Endodermal cell (in vitro differentiated cells): ENCODE results near the gene RASAL2. TPM values are rescaled to one million over a fixed set of nuclear protein-coding genes. Genes with fewer than 3 reads are reported as not detected.
"Not testable (repeated sequence)": the region's sequence is repeated elsewhere in the genome, so short reads cannot be mapped to it uniquely, and the experiment has no call there.

Experiments
- DNase-seq: peaks from one replicate; pipeline ENCODE4 v3.0.0-alpha.2; 2017
- H3K27ac ChIP-seq: 2 replicates; pipeline ENCODE4 v1.5.1; 2013; ENCODE audit warnings: mild to moderate bottlenecking, low read depth, low read length, moderate library complexity
- H3K27me3 ChIP-seq: 2 replicates; pipeline ENCODE4 v1.6.1; 2013; ENCODE audit warnings: mild to moderate bottlenecking, low read length, moderate library complexity; ENCODE audit not compliant: insufficient read depth, control insufficient read depth, poor library complexity, severe bottlenecking
- H3K36me3 ChIP-seq: 2 replicates; pipeline ENCODE4 v1.7.0; 2013; ENCODE audit warnings: mild to moderate bottlenecking, low read length, moderate library complexity; ENCODE audit not compliant: control insufficient read depth, insufficient read depth
- H3K4me1 ChIP-seq: one replicate; pipeline ENCODE4 v1.7.0; 2013; ENCODE audit warnings: low read length; ENCODE audit not compliant: control insufficient read depth, insufficient read depth
- H3K4me3 ChIP-seq: 2 replicates; pipeline ENCODE4 v1.5.1; 2013; ENCODE audit warnings: mild to moderate bottlenecking, low read length, moderate library complexity
- H3K9ac ChIP-seq: 2 replicates; pipeline ENCODE4 v1.6.1; 2013; ENCODE audit warnings: mild to moderate bottlenecking, low read length, moderate library complexity; ENCODE audit not compliant: poor library complexity, severe bottlenecking; ENCODE audit errors: extremely low read depth
- H3K9me3 ChIP-seq: 2 replicates; pipeline ENCODE4 v1.6.1; 2013; ENCODE audit warnings: mild to moderate bottlenecking, low read length, moderate library complexity; ENCODE audit not compliant: control insufficient read depth
- H3K27ac Mint-ChIP-seq: 2 replicates; pipeline ENCODE4 v1.8.0; 2020; ENCODE audit warnings: mixed read lengths
- H3K27me3 Mint-ChIP-seq: 2 replicates; pipeline ENCODE4 v1.8.0; 2021; ENCODE audit warnings: mild to moderate bottlenecking, mixed read lengths; ENCODE audit not compliant: insufficient read depth
- H3K36me3 Mint-ChIP-seq: 2 replicates; pipeline ENCODE4 v1.8.0; 2020; ENCODE audit warnings: low read depth, mixed read lengths
- H3K4me1 Mint-ChIP-seq: 2 replicates; pipeline ENCODE4 v1.8.0; 2020; ENCODE audit warnings: mixed read lengths
- H3K4me3 Mint-ChIP-seq: 2 replicates; pipeline ENCODE4 v1.8.0; 2020; ENCODE audit warnings: mild to moderate bottlenecking, moderate library complexity, mixed read lengths
- H3K9me3 Mint-ChIP-seq: 2 replicates; pipeline ENCODE4 v1.8.0; 2020; ENCODE audit warnings: mild to moderate bottlenecking, mixed read lengths
- CTCF ChIP-seq: fragments of 200-600 bp; sonication (generic); conservative IDR thresholded peaks from 2 replicates; pipeline ENCODE4 v1.5.0; 2021; ENCODE audit warnings: antibody characterized with exemption, mild to moderate bottlenecking
- WGBS, 2 experiments: methylation state at CpG; one replicate each; pipeline versions ENCODE4 v1.1.5 to v1.1.7; 2013; ENCODE audit warnings: missing lambda C conversion rate in 2 of 2, mixed read lengths in 1 of 2; ENCODE audit not compliant: insufficient coverage in 1 of 2, insufficient read length in 1 of 2; 5-methylcytosine and 5-hydroxymethylcytosine counted together
- total RNA-seq, 2 donors: library from RNA; stranded (reverse); fragmentation: NEBNext Ultra II Directional in 1 of 2; extraction: Animal tissue kit (Norgen Biotek cat#: 25700) in 1 of 2; gene quantifications; 2 replicates in 1 of 2; 3 replicates in 1 of 2; pipeline ENCODE4 v1.2.1, GENCODE V29; 2021

RASAL2 gene
- total RNA-seq, 2 donors from 2014 or later = 21.8 to 22.1 TPM

- Histone ChIP-seq H3K4me3 (no peak overlapping the region), H3K36me3 (no peaks in the 10 kb centered on the region), H3K27ac (no peak overlapping the region), H3K9me3 (no peaks in the 10 kb centered on the region), H3K9ac (no peak overlapping the region), H3K27me3 (peaks cover 37% of the 10 kb centered on the region), H3K4me1 (peaks cover 5% of the 10 kb centered on the region)
- H3K27ac Mint-ChIP-seq = no peak overlapping the region
- H3K27me3 Mint-ChIP-seq = peaks cover 31% of the 10 kb centered on the region
- H3K36me3 Mint-ChIP-seq = no peaks in the 10 kb centered on the region
- TF ChIP-seq CTCF = no peak
- WGBS, 2 experiments = 97 to 100% methylated on average over 2 to 3 of the region's 3 CpGs
- DNase-seq = peak; percentile 13
- H3K9me3 Mint-ChIP-seq = no peaks in the 10 kb centered on the region
- H3K4me3 Mint-ChIP-seq = no peak overlapping the region
- peaks cover 22% of the 10 kb centered on the region for H3K4me1 Mint-ChIP-seq
Observed at GRCh38 chr1:178502330-178502714, 408.4 kb downstream of the RASAL2 start.

GRCh38 chr1:178502856-178503255 is 409.0 kb downstream of the RASAL2 start:
- peak; percentile 36 for DNase-seq
- no peaks in the 10 kb centered on the region for H3K9me3 Mint-ChIP-seq
- no peak overlapping the region for H3K27ac Mint-ChIP-seq
- Histone ChIP-seq H3K27ac (no peak overlapping the region), H3K27me3 (peaks cover 42% of the 10 kb centered on the region), H3K9me3 (no peaks in the 10 kb centered on the region), H3K4me1 (peaks cover 5% of the 10 kb centered on the region), H3K4me3 (no peak overlapping the region), H3K9ac (no peak overlapping the region), H3K36me3 (no peaks in the 10 kb centered on the region)
- peaks cover 17% of the 10 kb centered on the region for H3K4me1 Mint-ChIP-seq
- no peak for TF ChIP-seq CTCF
- peaks cover 36% of the 10 kb centered on the region for H3K27me3 Mint-ChIP-seq
- no peaks in the 10 kb centered on the region for H3K36me3 Mint-ChIP-seq
- WGBS, 2 experiments = 87 to 96% methylated on average over 4 to 5 of the region's 5 CpGs
- no peak overlapping the region for H3K4me3 Mint-ChIP-seq

- not testable (repeated sequence) for H3K9me3 ChIP-seq, H3K9me3 Mint-ChIP-seq, H3K4me1 ChIP-seq, H3K4me3 ChIP-seq, H3K9ac ChIP-seq, H3K4me3 Mint-ChIP-seq, H3K27ac ChIP-seq, H3K36me3 Mint-ChIP-seq, H3K36me3 ChIP-seq, H3K27ac Mint-ChIP-seq
- DNase-seq = peak; percentile 36
- H3K27me3 ChIP-seq = peaks cover 47% of the 10 kb centered on the region
- Mint-ChIP-seq H3K27me3 (peaks cover 38% of the 10 kb centered on the region), H3K4me1 (peaks cover 16% of the 10 kb centered on the region)
- 87 to 96% methylated on average over 9 to 14 of the region's 14 CpGs for WGBS, 2 experiments
Observed at GRCh38 chr1:178503316-178503715, 409.4 kb downstream of the RASAL2 start.

- Mint-ChIP-seq H3K36me3 (no peaks in the 10 kb centered on the region), H3K27ac (no peak overlapping the region), H3K4me1 (peaks cover 16% of the 10 kb centered on the region), H3K9me3 (no peaks in the 10 kb centered on the region), H3K27me3 (peaks cover 42% of the 10 kb centered on the region), H3K4me3 (no peak overlapping the region)
- Histone ChIP-seq H3K9ac (no peak overlapping the region), H3K36me3 (no peaks in the 10 kb centered on the region), H3K4me3 (no peak overlapping the region), H3K9me3 (no peaks in the 10 kb centered on the region), H3K27me3 (peaks cover 52% of the 10 kb centered on the region), H3K27ac (no peak overlapping the region), H3K4me1 (peaks cover 5% of the 10 kb centered on the region)
- no peak for DNase-seq
- WGBS, 2 experiments = 85 to 88% methylated on average over 5 to 6 of the region's 6 CpGs
- TF ChIP-seq CTCF = no peak
Observed at GRCh38 chr1:178503849-178504248, 409.9 kb downstream of the RASAL2 start.
